ENCODE measurements around the gene UBE2A.

The UBE2A gene

GRCh38 chrX:119614776-119615175 is 40.4 kb downstream of the UBE2A start:
- DNase-seq, result no peak

DNA sequence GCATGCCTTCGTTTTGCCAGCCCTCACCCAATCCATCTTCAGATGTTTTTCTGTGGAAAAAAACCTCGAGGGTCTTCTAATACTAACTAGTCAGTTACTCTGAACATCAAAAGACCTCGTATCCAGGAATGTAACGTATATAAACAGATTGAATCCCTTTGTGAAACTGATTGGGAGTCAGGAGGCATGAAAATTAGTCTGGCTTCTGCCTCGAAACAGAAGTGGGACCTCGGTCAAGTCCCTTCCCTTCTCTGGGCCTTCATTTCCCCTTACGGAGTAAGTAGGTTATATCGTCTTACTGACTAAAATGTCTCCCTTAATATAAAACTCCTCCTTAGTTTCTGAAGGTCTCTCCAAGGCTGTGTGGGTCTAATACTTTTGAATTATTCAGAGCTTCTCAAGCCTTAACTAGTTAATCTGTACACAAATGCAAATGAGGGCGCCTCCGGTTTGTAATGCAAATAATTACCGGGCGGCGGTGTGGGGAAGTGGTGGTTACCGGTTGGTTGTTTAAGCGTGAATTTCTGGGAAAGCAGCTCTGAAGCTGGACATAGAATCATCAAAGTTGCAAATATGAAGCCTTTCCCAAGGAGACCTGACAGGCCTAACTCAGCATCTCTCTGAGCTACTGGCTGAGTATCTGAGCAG is 43.3 kb downstream of the UBE2A start:
- no peak for DNase-seq

DNA sequence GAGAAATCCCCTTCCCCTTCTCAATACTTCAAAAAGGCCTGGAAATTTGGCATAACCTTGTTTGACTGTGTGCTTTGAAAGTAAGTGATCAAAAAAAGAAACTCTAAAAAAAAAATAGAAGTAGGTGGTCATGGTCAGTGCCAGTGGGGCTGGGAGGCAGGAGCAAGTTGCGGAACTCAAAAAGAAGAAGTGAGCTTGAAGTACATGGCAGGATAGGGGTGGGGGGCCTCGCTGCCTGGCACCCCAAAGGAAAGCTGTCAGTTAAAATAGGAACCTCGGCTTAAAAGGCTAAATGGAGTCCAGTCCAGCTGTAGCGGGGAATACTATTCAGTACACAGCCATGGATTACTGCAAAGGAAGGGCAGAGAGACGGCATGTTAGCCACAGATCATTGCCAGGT is 44.1 kb downstream of the UBE2A start:
- DNase-seq, result no peak

GRCh38 chrX:119622356-119623232 is 48.2 kb downstream of the UBE2A start:
- DNase-seq, result no peak

- no peak for DNase-seq
Observed at GRCh38 chrX:119624417-119624816, 50.1 kb downstream of the UBE2A start.

DNA sequence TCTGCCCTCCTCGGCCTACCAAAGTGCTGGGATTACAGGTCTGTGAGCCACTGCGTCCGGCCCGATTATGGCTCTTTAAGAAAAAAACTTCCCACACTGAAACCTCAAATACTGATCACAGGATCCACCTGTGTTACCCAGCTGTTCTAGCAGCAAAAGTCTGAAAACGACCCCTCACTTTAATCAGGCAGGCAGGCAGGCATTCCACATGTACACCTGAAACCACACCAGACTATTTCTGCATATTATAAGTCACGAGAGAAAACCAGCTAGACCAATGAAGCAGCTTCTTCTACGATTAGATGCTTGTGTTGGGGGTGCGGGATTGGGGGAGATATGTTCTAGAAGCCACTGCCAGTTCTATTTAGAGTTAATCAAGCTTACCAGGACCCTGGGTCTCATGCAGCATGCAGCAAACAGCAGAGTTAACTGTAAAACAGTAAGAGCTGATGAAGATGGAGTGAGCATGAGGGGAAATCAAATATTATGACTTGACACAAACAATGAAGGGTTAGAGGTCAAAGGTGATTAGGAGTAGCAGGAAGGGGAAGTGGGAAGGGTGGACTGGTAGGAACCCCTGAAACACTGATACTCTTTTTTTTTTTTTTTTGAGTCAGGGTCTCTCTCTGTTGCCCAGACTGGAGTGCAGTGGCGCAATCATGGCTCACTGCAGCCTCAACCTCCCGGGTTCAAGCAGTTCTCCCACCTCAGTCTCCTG is 50.7 kb downstream of the UBE2A start:
- DNase-seq, result no peak

DNA sequence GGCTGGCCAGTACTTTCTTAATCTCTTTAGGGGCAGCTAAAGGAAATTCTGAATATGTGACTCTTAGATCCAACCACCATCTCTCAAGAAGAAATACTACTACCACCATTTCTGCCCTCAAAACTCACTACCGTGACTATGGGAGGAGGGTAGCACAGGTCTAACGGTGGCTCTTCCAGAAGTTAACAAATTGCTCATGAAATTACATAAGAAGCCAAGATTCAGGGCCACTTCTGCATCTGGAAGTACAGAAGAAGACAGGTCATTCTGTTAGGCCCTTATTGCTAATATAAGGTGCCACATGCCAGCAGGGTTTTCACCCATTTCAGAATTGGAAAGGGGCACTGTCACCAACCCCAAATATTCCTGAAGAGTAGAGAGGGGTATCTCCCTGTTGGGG is 51.5 kb downstream of the UBE2A start:
- DNase-seq, result no peak
